ENCODE results near the gene SCN3B. TPM values are rescaled to one million over a fixed set of nuclear protein-coding genes. Genes with fewer than 3 reads are reported as not detected.

SCN3B gene
- total RNA-seq, 5 donors from 2014 or later (not counting 1 experiment from before 2014, with no cell fraction given) = not detected

GRCh38 chr11:123601743-123602142 is 52.7 kb downstream of the SCN3B start:
- H3K27ac Mint-ChIP-seq = no peak overlapping the region
- DNase-seq = no peak
- CTCF ChIA-PET = no interaction called here
- Histone ChIP-seq H3K27ac (ENCODE audit: low read length) (no peak overlapping the region), H3K36me3 (ENCODE audit: control insufficient read depth in 2 of 2, extremely low read depth in 1 of 2, insufficient read depth in 1 of 2, low read length in 1 of 2) (peaks cover 21 to 26% of the 10 kb centered on the region in 2 donors), H3K27me3 (replicated peaks in 1 of 2; ENCODE audit: control insufficient read depth in 2 of 2, extremely low read depth in 1 of 2, insufficient read depth in 2 of 2, low read length in 1 of 2) (no peaks in the 10 kb centered on the region), H3K4me1 (ENCODE audit: control insufficient read depth in 1 of 2, extremely low read depth in 1 of 2, insufficient read depth in 2 of 2, low read length in 2 of 2) (no peaks in the 10 kb centered on the region), H3K4me3 (ENCODE audit: control insufficient read depth in 1 of 2, extremely low read depth in 1 of 2, low read length in 1 of 2) (no peak overlapping the region), H3K9me3 (no peaks in the 10 kb centered on the region)
- H3K4me1 Mint-ChIP-seq = no peaks in the 10 kb centered on the region
- H3K9me3 Mint-ChIP-seq = no peaks in the 10 kb centered on the region
- H3K36me3 Mint-ChIP-seq = peaks cover 39% of the 10 kb centered on the region
- no peaks in the 10 kb centered on the region for H3K27me3 Mint-ChIP-seq
- POLR2A ChIA-PET = interaction anchor here in 1 of 2 donors (0.6 kb wide), 1 partner anchor 10 kb away, joined by 3 read pairs; no protein-coding TSS in a partner anchor
- no peak overlapping the region for H3K4me3 Mint-ChIP-seq
- 80% methylated on average over 2 of the region's 4 CpGs for WGBS (ENCODE audit: insufficient coverage)
- ATAC-seq (replicated peaks in 1 of 4) = no peak

DNA sequence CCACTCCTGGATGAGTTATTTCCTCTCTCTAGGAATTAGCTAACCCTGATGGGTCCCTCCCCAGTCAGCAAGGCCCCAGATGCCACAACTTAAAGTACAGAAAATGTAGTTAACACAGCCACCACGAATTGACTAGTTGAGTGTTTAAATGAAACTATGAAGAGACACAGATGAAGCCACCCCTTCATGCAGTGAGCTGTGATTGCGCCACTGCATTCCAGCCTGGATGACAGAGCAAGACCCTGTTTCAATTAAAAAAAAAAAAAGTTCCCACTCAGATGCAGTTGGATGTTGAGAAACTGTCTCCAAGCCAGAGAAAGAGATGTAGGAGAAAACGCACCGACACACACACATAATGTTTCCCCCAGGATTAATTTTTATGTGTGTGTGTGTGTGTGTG is 53.3 kb downstream of the SCN3B start:
- H3K9me3 ChIP-seq = no peaks in the 10 kb centered on the region
- Mint-ChIP-seq H3K36me3 (peaks cover 39% of the 10 kb centered on the region), H3K4me1 (no peaks in the 10 kb centered on the region), H3K27ac (no peak overlapping the region), H3K27me3 (no peaks in the 10 kb centered on the region), H3K9me3 (no peaks in the 10 kb centered on the region), H3K4me3 (no peak overlapping the region)
- peaks cover 15 to 23% of the 10 kb centered on the region in 2 donors for H3K36me3 ChIP-seq (ENCODE audit: control insufficient read depth in 2 of 2, extremely low read depth in 1 of 2, insufficient read depth in 1 of 2, low read length in 1 of 2)
- DNase-seq = no peak
- no CpG with 5 or more reads among the region's 4 CpGs for WGBS (ENCODE audit: insufficient coverage)
- no peak for ATAC-seq (replicated peaks in 1 of 4)
- no peak overlapping the region for H3K4me3 ChIP-seq (ENCODE audit: control insufficient read depth in 1 of 2, extremely low read depth in 1 of 2, low read length in 1 of 2)
- H3K4me1 ChIP-seq (ENCODE audit: control insufficient read depth in 1 of 2, extremely low read depth in 1 of 2, insufficient read depth in 2 of 2, low read length in 2 of 2) = no peaks in the 10 kb centered on the region
- no peaks in the 10 kb centered on the region for H3K27me3 ChIP-seq (replicated peaks in 1 of 2; ENCODE audit: control insufficient read depth in 2 of 2, extremely low read depth in 1 of 2, insufficient read depth in 2 of 2, low read length in 1 of 2)
- ChIA-PET POLR2A (no interaction called here), CTCF (interaction anchor here in 1 of 2 donors (0.8 kb wide), 1 partner anchor 20 kb away, joined by 3 read pairs; no protein-coding TSS in a partner anchor)
- H3K27ac ChIP-seq (ENCODE audit: low read length) = no peak overlapping the region

DNA sequence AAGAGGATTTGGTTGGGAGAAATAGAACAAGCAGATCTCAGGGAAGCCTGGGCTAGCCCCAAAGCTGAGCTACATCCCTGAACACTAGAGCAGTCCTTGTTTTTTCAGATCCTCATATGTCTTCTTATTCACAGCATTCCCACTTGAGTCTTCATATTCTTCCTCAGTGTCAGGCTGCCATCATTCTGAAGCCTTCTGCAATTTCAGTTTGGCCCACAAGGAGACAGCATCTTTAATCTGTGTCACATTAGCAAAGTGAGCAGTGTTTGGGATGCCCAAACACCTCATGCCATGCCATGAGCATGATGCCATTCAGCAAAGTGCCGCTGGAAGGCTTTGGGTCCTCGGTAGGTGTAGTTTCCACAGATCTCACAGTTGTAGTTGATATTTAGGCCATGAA is 56.6 kb downstream of the SCN3B start:
- no peak for ATAC-seq (replicated peaks in 1 of 4)
- Mint-ChIP-seq H3K36me3 (peaks cover 44% of the 10 kb centered on the region), H3K27ac (no peak overlapping the region), H3K4me1 (no peaks in the 10 kb centered on the region), H3K4me3 (no peak overlapping the region), H3K27me3 (no peaks in the 10 kb centered on the region), H3K9me3 (no peaks in the 10 kb centered on the region)
- Histone ChIP-seq H3K36me3 (ENCODE audit: control insufficient read depth in 2 of 2, extremely low read depth in 1 of 2, insufficient read depth in 1 of 2, low read length in 1 of 2) (peaks cover 16 to 23% of the 10 kb centered on the region in 2 donors), H3K27ac (ENCODE audit: low read length) (no peak overlapping the region), H3K9me3 (no peaks in the 10 kb centered on the region), H3K27me3 (replicated peaks in 1 of 2; ENCODE audit: control insufficient read depth in 2 of 2, extremely low read depth in 1 of 2, insufficient read depth in 2 of 2, low read length in 1 of 2) (no peaks in the 10 kb centered on the region), H3K4me1 (ENCODE audit: control insufficient read depth in 1 of 2, extremely low read depth in 1 of 2, insufficient read depth in 2 of 2, low read length in 2 of 2) (no peaks in the 10 kb centered on the region), H3K4me3 (ENCODE audit: control insufficient read depth in 1 of 2, extremely low read depth in 1 of 2, low read length in 1 of 2) (no peak overlapping the region)
- WGBS (ENCODE audit: insufficient coverage) = 100% methylated on average over 2 of the region's 2 CpGs
- ChIA-PET CTCF (no interaction called here), POLR2A (no interaction called here)
- DNase-seq = no peak

DNA sequence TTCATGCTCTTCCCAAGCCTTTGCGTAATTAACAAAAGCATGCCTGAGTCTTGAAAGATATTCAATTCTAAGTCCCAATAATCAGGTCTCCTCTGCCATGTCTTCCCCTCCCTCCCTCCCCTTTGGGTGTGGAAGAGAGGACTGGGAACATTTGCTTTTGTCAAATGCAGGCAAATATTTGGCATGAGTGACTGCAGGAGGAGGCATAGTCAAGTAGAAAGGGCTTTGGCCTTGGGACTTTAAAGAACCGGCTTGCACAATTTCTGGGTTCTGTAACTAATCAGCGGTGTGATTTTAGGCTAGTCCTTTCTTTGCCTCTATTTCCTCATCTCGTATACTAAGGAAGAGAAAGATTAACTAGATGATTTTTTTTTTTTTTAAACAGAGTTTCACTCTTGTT is 59.5 kb downstream of the SCN3B start:
- Mint-ChIP-seq H3K36me3 (peaks cover 34% of the 10 kb centered on the region), H3K4me3 (no peak overlapping the region), H3K9me3 (no peaks in the 10 kb centered on the region), H3K27me3 (no peaks in the 10 kb centered on the region), H3K4me1 (no peaks in the 10 kb centered on the region), H3K27ac (no peak overlapping the region)
- Histone ChIP-seq H3K27me3 (replicated peaks in 1 of 2; ENCODE audit: control insufficient read depth in 2 of 2, extremely low read depth in 1 of 2, insufficient read depth in 2 of 2, low read length in 1 of 2) (no peaks in the 10 kb centered on the region), H3K36me3 (ENCODE audit: control insufficient read depth in 2 of 2, extremely low read depth in 1 of 2, insufficient read depth in 1 of 2, low read length in 1 of 2) (peaks cover 7 to 20% of the 10 kb centered on the region in 2 donors), H3K4me1 (ENCODE audit: control insufficient read depth in 1 of 2, extremely low read depth in 1 of 2, insufficient read depth in 2 of 2, low read length in 2 of 2) (no peaks in the 10 kb centered on the region), H3K9me3 (no peaks in the 10 kb centered on the region), H3K4me3 (ENCODE audit: control insufficient read depth in 1 of 2, extremely low read depth in 1 of 2, low read length in 1 of 2) (no peak overlapping the region), H3K27ac (ENCODE audit: low read length) (no peak overlapping the region)
- DNase-seq (no peak), ATAC-seq (replicated peaks in 1 of 4) (no peak)
- POLR2A ChIA-PET = no interaction called here
- no CpG with 5 or more reads among the region's 4 CpGs for WGBS (ENCODE audit: insufficient coverage)
- CTCF ChIA-PET = no interaction called here

- 96% methylated on average over 5 of the region's 8 CpGs for WGBS (ENCODE audit: insufficient coverage)
- Histone ChIP-seq H3K27me3 (replicated peaks in 1 of 2; ENCODE audit: control insufficient read depth in 2 of 2, extremely low read depth in 1 of 2, insufficient read depth in 2 of 2, low read length in 1 of 2) (no peaks in the 10 kb centered on the region), H3K9me3 (no peaks in the 10 kb centered on the region), H3K4me1 (ENCODE audit: control insufficient read depth in 1 of 2, extremely low read depth in 1 of 2, insufficient read depth in 2 of 2, low read length in 2 of 2) (no peaks in the 10 kb centered on the region), H3K36me3 (ENCODE audit: control insufficient read depth in 2 of 2, extremely low read depth in 1 of 2, insufficient read depth in 1 of 2, low read length in 1 of 2) (peaks cover 6 to 20% of the 10 kb centered on the region in 2 donors), H3K4me3 (ENCODE audit: control insufficient read depth in 1 of 2, extremely low read depth in 1 of 2, low read length in 1 of 2) (no peak overlapping the region), H3K27ac (ENCODE audit: low read length) (no peak overlapping the region)
- no peaks in the 10 kb centered on the region for H3K9me3 Mint-ChIP-seq
- ChIA-PET POLR2A (no interaction called here), CTCF (no interaction called here)
- ATAC-seq (replicated peaks in 1 of 4) = no peak
- H3K36me3 Mint-ChIP-seq = peaks cover 32% of the 10 kb centered on the region
- no peak overlapping the region for H3K27ac Mint-ChIP-seq
- H3K27me3 Mint-ChIP-seq = no peaks in the 10 kb centered on the region
- no peaks in the 10 kb centered on the region for H3K4me1 Mint-ChIP-seq
- DNase-seq = no peak
- H3K4me3 Mint-ChIP-seq = no peak overlapping the region
Measured at GRCh38 chr11:123594188-123594901, 60.1 kb downstream of the SCN3B start.

GRCh38 chr11:123593570-123593969 is 60.9 kb downstream of the SCN3B start:
- no peaks in the 10 kb centered on the region for H3K9me3 Mint-ChIP-seq
- H3K4me1 ChIP-seq (ENCODE audit: control insufficient read depth in 1 of 2, extremely low read depth in 1 of 2, insufficient read depth in 2 of 2, low read length in 2 of 2) = no peaks in the 10 kb centered on the region
- no peaks in the 10 kb centered on the region for H3K27me3 ChIP-seq (replicated peaks in 1 of 2; ENCODE audit: control insufficient read depth in 2 of 2, extremely low read depth in 1 of 2, insufficient read depth in 2 of 2, low read length in 1 of 2)
- no peak overlapping the region for H3K4me3 ChIP-seq (ENCODE audit: control insufficient read depth in 1 of 2, extremely low read depth in 1 of 2, low read length in 1 of 2)
- H3K36me3 ChIP-seq (ENCODE audit: control insufficient read depth in 2 of 2, extremely low read depth in 1 of 2, insufficient read depth in 1 of 2, low read length in 1 of 2) = peaks cover 3 to 20% of the 10 kb centered on the region in 2 donors
- ChIA-PET POLR2A (no interaction called here), CTCF (no interaction called here)
- no peak overlapping the region for H3K27ac ChIP-seq (ENCODE audit: low read length)
- H3K27ac Mint-ChIP-seq = no peak overlapping the region
- peaks cover 32% of the 10 kb centered on the region for H3K36me3 Mint-ChIP-seq
- no peaks in the 10 kb centered on the region for H3K9me3 ChIP-seq
- H3K4me3 Mint-ChIP-seq = no peak overlapping the region
- DNase-seq (no peak), ATAC-seq (replicated peaks in 1 of 4) (no peak)
- H3K4me1 Mint-ChIP-seq = no peaks in the 10 kb centered on the region
- 100% methylated on average over 2 of the region's 6 CpGs for WGBS (ENCODE audit: insufficient coverage)
- no peaks in the 10 kb centered on the region for H3K27me3 Mint-ChIP-seq

Data from T-cell (primary cell).